ENCODE measurements around the gene MAG. TPM values are rescaled to one million over a fixed set of nuclear protein-coding genes. Genes with fewer than 3 reads are reported as not detected.

MAG gene
- total RNA-seq, 1 donor from 2014 or later, result not detected

- H3K4me1 ChIP-seq, result no peaks in the 10 kb centered on the region
- H3K27me3 ChIP-seq, result peaks cover 15% of the 10 kb centered on the region
- no peak overlapping the region for H3K27ac ChIP-seq
- TF ChIP-seq CTCF (IDR thresholded peaks at IDR 0.05), result no peak
- no peaks in the 10 kb centered on the region for H3K36me3 ChIP-seq
- ATAC-seq, result no peak
- H3K4me3 ChIP-seq, result no peak overlapping the region
- intact Hi-C loops (cut with DNase I), result no loop called here
- no peaks in the 10 kb centered on the region for H3K9me3 ChIP-seq
- no peak for DNase-seq
Measured at GRCh38 chr19:35292421-35293362, 731 bp downstream of the MAG start.

DNA sequence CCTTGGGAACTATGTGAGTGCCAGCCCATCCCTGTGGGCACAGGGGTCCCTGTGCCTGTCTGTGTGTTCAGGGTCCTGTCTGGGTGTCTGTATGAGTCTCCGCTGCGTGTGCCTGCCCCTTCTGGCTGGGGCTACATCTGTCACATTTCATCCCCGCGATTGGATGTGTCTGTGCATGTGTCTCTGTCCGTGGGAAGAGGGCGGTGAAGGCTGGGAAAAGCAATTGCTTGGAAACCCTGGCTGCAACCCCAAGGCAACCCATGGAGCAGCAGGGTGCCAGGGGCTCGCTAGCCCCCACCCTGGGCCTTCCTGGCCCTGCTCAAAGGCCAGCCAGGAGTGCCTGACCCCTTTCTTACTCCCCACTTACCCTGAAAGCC, 1.4 kb downstream of the MAG start:
- H3K27me3 ChIP-seq, result peaks cover 15% of the 10 kb centered on the region
- H3K9me3 ChIP-seq, result no peaks in the 10 kb centered on the region
- no peaks in the 10 kb centered on the region for H3K4me1 ChIP-seq
- no peaks in the 10 kb centered on the region for H3K36me3 ChIP-seq
- no peak for TF ChIP-seq CTCF (IDR thresholded peaks at IDR 0.05)
- DNase-seq, result no peak
- no peak for ATAC-seq
- no peak overlapping the region for H3K4me3 ChIP-seq
- intact Hi-C loops (cut with DNase I), result no loop called here
- no peak overlapping the region for H3K27ac ChIP-seq

DNA sequence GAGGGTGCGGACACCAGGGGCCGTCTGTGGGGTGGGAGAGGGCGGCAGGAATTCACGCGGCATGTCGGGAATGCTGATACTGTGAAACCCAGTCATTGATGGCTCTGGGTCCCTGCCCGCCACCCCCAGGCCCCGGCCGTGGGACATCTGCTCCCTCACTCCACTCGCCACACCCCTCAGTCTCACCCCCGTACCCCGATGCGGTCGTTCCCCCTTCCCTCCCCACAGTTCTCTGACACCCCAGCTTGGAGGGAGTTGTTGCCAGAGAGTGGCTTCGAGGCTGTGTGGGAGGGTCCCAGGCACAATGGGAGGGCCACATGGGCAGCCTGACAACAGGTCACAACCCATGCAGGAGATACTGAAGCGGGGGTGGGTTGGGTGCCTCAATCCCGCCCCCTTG, 1.8 kb downstream of the MAG start:
- intact Hi-C loops (cut with DNase I), result no loop called here
- ATAC-seq (no peak), DNase-seq (no peak)
- H3K36me3 ChIP-seq, result no peaks in the 10 kb centered on the region
- no peak overlapping the region for H3K4me3 ChIP-seq
- no peaks in the 10 kb centered on the region for H3K4me1 ChIP-seq
- no peak for TF ChIP-seq CTCF (IDR thresholded peaks at IDR 0.05)
- H3K27me3 ChIP-seq, result peaks cover 15% of the 10 kb centered on the region
- H3K27ac ChIP-seq, result no peak overlapping the region
- no peaks in the 10 kb centered on the region for H3K9me3 ChIP-seq

DNA sequence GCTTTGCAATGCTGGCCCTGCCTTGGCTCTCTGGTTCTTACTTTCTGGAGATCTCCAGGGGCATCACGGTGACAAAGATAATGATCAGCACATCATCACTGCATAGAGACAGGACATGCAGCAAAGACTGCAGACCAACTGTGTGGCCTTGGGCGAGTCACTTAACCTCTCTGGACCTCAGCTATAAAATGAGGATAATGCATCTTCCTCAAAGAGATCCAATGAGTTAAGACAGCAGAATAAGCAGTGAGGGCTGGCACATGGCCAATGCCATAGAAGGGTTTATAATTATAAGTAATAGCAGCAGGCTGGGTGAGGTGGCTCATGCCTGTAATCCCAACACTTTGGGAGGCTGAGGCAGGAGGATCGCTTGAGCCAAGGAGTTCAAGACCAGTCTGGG, 2.4 kb downstream of the MAG start:
- intact Hi-C loops (cut with DNase I), result no loop called here
- DNase-seq, result no peak
- H3K27me3 ChIP-seq, result peaks cover 15% of the 10 kb centered on the region
- H3K27ac ChIP-seq, result no peak overlapping the region
- no peaks in the 10 kb centered on the region for H3K36me3 ChIP-seq
- H3K9me3 ChIP-seq, result no peaks in the 10 kb centered on the region
- TF ChIP-seq CTCF (IDR thresholded peaks at IDR 0.05), result no peak
- H3K4me1 ChIP-seq, result no peaks in the 10 kb centered on the region
- H3K4me3 ChIP-seq, result no peak overlapping the region
- no peak for ATAC-seq

GRCh38 chr19:35294859-35295791, 3.2 kb downstream of the MAG start:
- no peak overlapping the region for H3K27ac ChIP-seq
- H3K4me1 ChIP-seq, result no peaks in the 10 kb centered on the region
- ATAC-seq (no peak), DNase-seq (no peak)
- no peaks in the 10 kb centered on the region for H3K36me3 ChIP-seq
- intact Hi-C loops (cut with DNase I), result no loop called here
- peaks cover 15% of the 10 kb centered on the region for H3K27me3 ChIP-seq
- H3K9me3 ChIP-seq, result no peaks in the 10 kb centered on the region
- no peak overlapping the region for H3K4me3 ChIP-seq
- TF ChIP-seq CTCF (IDR thresholded peaks at IDR 0.05), result no peak

Data from upper lobe of right lung (tissue), 1 donor.